Coronary artery (tissue), 2 donors: ENCODE measurements around the gene SPTBN1.

ENCODE experiments used
- DNase-seq: peaks from one replicate; pipeline ENCODE4 v3.0.0-alpha.2; 2017; ENCODE audit warnings: low spot score
- H3K27ac ChIP-seq, 2 donors: fragments of 200-600 bp; sonication (generic); one replicate each; pipeline ENCODE4 v1.5.1; 2016 to 2019
- H3K4me3 ChIP-seq: fragments of 200-600 bp; sonication (generic); 2 replicates; pipeline ENCODE4 v1.5.1; 2016; ENCODE audit warnings: mild to moderate bottlenecking, moderate library complexity
- TF ChIP-seq, protein P1 (sequence below): fragments of 200-600 bp; sonication (generic); IDR thresholded peaks from one replicate; pipeline ENCODE4 v1.5.1; 2019; ENCODE audit warnings: antibody characterized with exemption

The SPTBN1 gene

GRCh38 chr2:54667726-54668650 lies 211.9 kb downstream of the SPTBN1 start:
- TF ChIP-seq, protein P1, sequence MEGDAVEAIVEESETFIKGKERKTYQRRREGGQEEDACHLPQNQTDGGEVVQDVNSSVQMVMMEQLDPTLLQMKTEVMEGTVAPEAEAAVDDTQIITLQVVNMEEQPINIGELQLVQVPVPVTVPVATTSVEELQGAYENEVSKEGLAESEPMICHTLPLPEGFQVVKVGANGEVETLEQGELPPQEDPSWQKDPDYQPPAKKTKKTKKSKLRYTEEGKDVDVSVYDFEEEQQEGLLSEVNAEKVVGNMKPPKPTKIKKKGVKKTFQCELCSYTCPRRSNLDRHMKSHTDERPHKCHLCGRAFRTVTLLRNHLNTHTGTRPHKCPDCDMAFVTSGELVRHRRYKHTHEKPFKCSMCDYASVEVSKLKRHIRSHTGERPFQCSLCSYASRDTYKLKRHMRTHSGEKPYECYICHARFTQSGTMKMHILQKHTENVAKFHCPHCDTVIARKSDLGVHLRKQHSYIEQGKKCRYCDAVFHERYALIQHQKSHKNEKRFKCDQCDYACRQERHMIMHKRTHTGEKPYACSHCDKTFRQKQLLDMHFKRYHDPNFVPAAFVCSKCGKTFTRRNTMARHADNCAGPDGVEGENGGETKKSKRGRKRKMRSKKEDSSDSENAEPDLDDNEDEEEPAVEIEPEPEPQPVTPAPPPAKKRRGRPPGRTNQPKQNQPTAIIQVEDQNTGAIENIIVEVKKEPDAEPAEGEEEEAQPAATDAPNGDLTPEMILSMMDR, result no peak
- peak overlapping the region in 1 of 2 donors; percentile 80 for H3K27ac ChIP-seq
- H3K4me3 ChIP-seq, result no peak overlapping the region
- DNase-seq, result no peak

DNA sequence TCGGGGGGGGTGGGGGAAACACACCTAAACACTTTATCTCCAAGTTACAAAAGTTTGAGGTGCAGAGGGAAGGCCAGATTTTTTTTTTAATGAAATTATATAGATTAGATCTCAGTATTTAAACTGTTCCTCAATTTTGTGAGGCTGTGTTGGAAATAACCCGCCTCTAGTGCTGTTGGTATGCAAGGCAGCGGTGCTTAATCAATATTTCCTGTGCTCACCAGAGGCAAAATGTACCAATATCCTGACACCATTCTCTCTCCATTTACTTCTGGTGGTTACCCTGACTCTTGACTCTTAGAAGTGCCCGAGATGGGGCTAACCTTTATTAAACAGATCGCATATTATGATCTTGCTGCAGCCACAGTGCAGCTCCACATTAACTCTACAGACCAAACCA lies 212.6 kb downstream of the SPTBN1 start:
- TF ChIP-seq, protein P1, result no peak
- DNase-seq, result no peak
- H3K4me3 ChIP-seq, result no peak overlapping the region
- no peak overlapping the region for H3K27ac ChIP-seq

DNA sequence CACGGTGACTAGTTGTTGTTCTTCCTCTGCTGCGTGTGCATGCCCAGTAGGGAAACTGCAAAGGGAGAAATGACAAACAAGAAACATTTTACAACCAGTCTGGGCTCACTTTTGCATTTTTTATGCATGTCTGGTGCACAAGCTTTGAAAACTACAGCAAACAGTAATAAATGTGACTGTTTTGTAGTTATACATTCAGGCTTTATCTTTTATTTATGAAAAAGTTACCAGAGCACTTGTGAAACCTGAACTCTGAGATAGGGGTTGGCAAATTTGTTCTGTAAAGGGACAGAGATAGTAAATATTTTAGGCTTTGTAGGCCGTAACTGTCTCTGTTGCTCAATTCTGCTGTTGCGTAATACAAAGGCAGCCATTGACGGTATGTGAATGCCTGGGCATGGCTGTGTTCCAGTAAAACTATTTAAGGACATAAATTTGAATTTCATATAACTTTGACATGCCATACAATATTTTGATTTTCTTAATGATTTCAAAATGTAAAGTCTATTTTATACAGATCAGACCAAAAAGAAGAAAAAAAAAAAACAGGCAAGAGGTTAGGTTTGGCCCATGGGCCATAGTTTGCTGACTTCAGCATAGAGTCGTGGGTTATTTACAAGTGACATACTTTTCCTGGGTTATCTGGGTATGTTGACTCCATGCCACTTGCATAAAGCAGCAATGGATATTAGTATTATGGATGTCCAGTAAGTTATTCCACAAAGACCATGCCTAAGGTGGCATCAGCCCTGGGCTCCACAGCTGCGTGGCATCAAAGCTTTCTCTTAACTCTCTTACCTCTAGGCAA lies 213.8 kb downstream of the SPTBN1 start:
- no peak for DNase-seq
- TF ChIP-seq, protein P1, result no peak
- H3K4me3 ChIP-seq, result peak overlapping the region; percentile 23
- peak overlapping the region; percentile 45 to 82 for H3K27ac ChIP-seq

GRCh38 chr2:54670485-54671009 lies 214.4 kb downstream of the SPTBN1 start:
- peak overlapping the region; percentile 45 to 82 for H3K27ac ChIP-seq
- TF ChIP-seq, protein P1, result no peak
- no peak overlapping the region for H3K4me3 ChIP-seq
- no peak for DNase-seq

- no peak overlapping the region for H3K4me3 ChIP-seq
- TF ChIP-seq, protein P1, result no peak
- DNase-seq, result no peak
- H3K27ac ChIP-seq, result no peak overlapping the region
These were observed 214.9 kb downstream of the SPTBN1 start for GRCh38 chr2:54671010-54671409.

- TF ChIP-seq, protein P1, result no peak
- H3K27ac ChIP-seq, result peak overlapping the region in 1 of 2 donors; percentile 84
- DNase-seq, result no peak
- no peak overlapping the region for H3K4me3 ChIP-seq
These were observed 215.9 kb downstream of the SPTBN1 start for GRCh38 chr2:54671875-54672589.
